Measurements from ENCODE around the gene RPL3.

Gene RPL3

GRCh38 chr22:39319284-39320022, at the start of gene RPL3:
Gene RPL3 (minus strand): TSS chr22:39319623. CDS start chr22:39319597, 26 bp downstream.
- H3K4me3 ChIP-seq (ENCODE audit: low read depth, low read length) = peak within 1 kb of the TSS; percentile 89
- CTCF ChIA-PET = interaction anchor here (1.1 to 8.1 kb wide), 13 partner anchors 9 to 215 kb away, joined by 3 to 258 read pairs (median 9); partner anchors contain the start of genes SYNGR1 and TAB1

GRCh38 chr22:39369186-39369585, 49.8 kb upstream of the RPL3 start:
- H3K4me3 ChIP-seq (ENCODE audit: low read depth, low read length) = no peak overlapping the region
- POLR2A ChIA-PET = interaction anchor here (0.6 kb wide), 1 partner anchor 154 kb away, joined by 3 read pairs; no protein-coding TSS in a partner anchor
- CTCF ChIA-PET = interaction anchor here (1.8 kb wide), 1 partner anchor 21 kb away, joined by 9 read pairs; no protein-coding TSS in a partner anchor
- DNase-seq (ENCODE audit: low read depth, low spot score) = no peak
- TF ChIP-seq CTCF (IDR thresholded peaks at IDR 0.05; ENCODE audit: insufficient read depth, low read length, missing control alignments) = no peak

More at GRCh38 chr22:39319284-39320022, at the start of gene RPL3:
- POLR2A ChIA-PET = interaction anchor here (0.6 to 6.6 kb wide), 46 partner anchors 9 to 725 kb away, joined by 3 to 87 read pairs (median 4); partner anchors contain the start of genes ATF4, CBX6, CBX7 and MIEF1
- TF ChIP-seq CTCF (IDR thresholded peaks at IDR 0.05; ENCODE audit: insufficient read depth, low read length, missing control alignments) = no peak
- peak; percentile 91 for DNase-seq (ENCODE audit: low read depth, low spot score)

- no peak for TF ChIP-seq CTCF (IDR thresholded peaks at IDR 0.05; ENCODE audit: insufficient read depth, low read length, missing control alignments)
- no peak for DNase-seq (ENCODE audit: low read depth, low spot score)
- H3K4me3 ChIP-seq (ENCODE audit: low read depth, low read length) = no peak overlapping the region
- POLR2A ChIA-PET = interaction anchor here (0.6 kb wide), 1 partner anchor 154 kb away, joined by 3 read pairs; no protein-coding TSS in a partner anchor
- CTCF ChIA-PET = no interaction called here
Measured at GRCh38 chr22:39368461-39368911, 49.1 kb upstream of the RPL3 start.

- no peak overlapping the region for H3K4me3 ChIP-seq (ENCODE audit: low read depth, low read length)
- TF ChIP-seq CTCF (IDR thresholded peaks at IDR 0.05; ENCODE audit: insufficient read depth, low read length, missing control alignments) = no peak
- ChIA-PET CTCF (interaction anchor here (1.1 kb wide), 1 partner anchor 12 kb away, joined by 4 read pairs; no protein-coding TSS in a partner anchor), POLR2A (no interaction called here)
- no peak for DNase-seq (ENCODE audit: low read depth, low spot score)
Measured at GRCh38 chr22:39367035-39367434, 47.6 kb upstream of the RPL3 start.

GRCh38 chr22:39365492-39365780, 46.0 kb upstream of the RPL3 start:
- no peak overlapping the region for H3K4me3 ChIP-seq (ENCODE audit: low read depth, low read length)
- DNase-seq (ENCODE audit: low read depth, low spot score) = no peak
- TF ChIP-seq CTCF (IDR thresholded peaks at IDR 0.05; ENCODE audit: insufficient read depth, low read length, missing control alignments) = no peak
- CTCF ChIA-PET = interaction anchor here (1.3 to 3.1 kb wide), 4 partner anchors 10 to 23 kb away, joined by 4 to 9 read pairs (median 6); partner anchors contain the start of gene SYNGR1
- POLR2A ChIA-PET = no interaction called here
